CD8-positive, alpha-beta memory T cell (primary cell): ENCODE measurements around the gene PRICKLE1. TPM values are rescaled to one million over a fixed set of nuclear protein-coding genes. Genes with fewer than 3 reads are reported as not detected.

ENCODE experiments used
- CTCF ChIA-PET: fragments of 350-600 bp; sonication (Branson Sonifier 250); formaldehyde crosslinking; loops from one replicate; lab custom pipeline; 2021; ENCODE audit warnings: antibody characterized with exemption; lab: Charles Lee
- POLR2A ChIA-PET: fragments of 350-600 bp; sonication (Branson Sonifier 250); formaldehyde crosslinking; loops from one replicate; lab custom pipeline; 2021; ENCODE audit warnings: antibody characterized with exemption; lab: Charles Lee
- DNase-seq, 5 donors: peaks; one replicate each; pipeline versions ENCODE4 v3.0.0 to v3.0.0-alpha.2; 2020 to 2022; ENCODE audit warnings: mixed read lengths in 1 of 5
- H3K27ac ChIP-seq: one replicate; pipeline ENCODE4 v1.7.0; 2013; ENCODE audit warnings: low read depth, mild to moderate bottlenecking, low read length, moderate library complexity
- H3K27me3 ChIP-seq: 2 replicates; pipeline ENCODE4 v1.7.0; 2013; ENCODE audit warnings: low read length, mild to moderate bottlenecking; ENCODE audit not compliant: insufficient read depth, poor library complexity, severe bottlenecking
- H3K36me3 ChIP-seq: 2 replicates; pipeline ENCODE4 v1.7.0; 2013; ENCODE audit warnings: mild to moderate bottlenecking, low read length, moderate library complexity; ENCODE audit not compliant: insufficient read depth
- H3K4me1 ChIP-seq: 2 replicates; pipeline ENCODE4 v1.7.0; 2013; ENCODE audit warnings: mild to moderate bottlenecking, low read length, moderate library complexity; ENCODE audit not compliant: insufficient read depth
- H3K4me3 ChIP-seq: 2 replicates; pipeline ENCODE4 v1.7.0; 2013; ENCODE audit warnings: mild to moderate bottlenecking, low read length
- H3K9me3 ChIP-seq: 2 replicates; pipeline ENCODE4 v1.7.0; 2013; ENCODE audit warnings: mild to moderate bottlenecking, low read length
- H3K27ac Mint-ChIP-seq, 8 donors: one replicate each; pipeline ENCODE4 v1.8.0; 2020 to 2021; ENCODE audit warnings: mixed read lengths in 8 of 8, mild to moderate bottlenecking in 6 of 8, inconsistent platforms in 3 of 8, moderate library complexity in 3 of 8
- H3K27me3 Mint-ChIP-seq, 2 donors: one replicate each; pipeline ENCODE4 v1.8.0; 2020 to 2021; ENCODE audit warnings: mixed read lengths in 2 of 2, mild to moderate bottlenecking in 1 of 2, moderate library complexity in 1 of 2
- H3K36me3 Mint-ChIP-seq, 3 donors: one replicate each; pipeline ENCODE4 v1.8.0; 2020 to 2021; ENCODE audit warnings: mixed read lengths in 3 of 3, inconsistent platforms in 1 of 3, mild to moderate bottlenecking in 1 of 3
- H3K4me1 Mint-ChIP-seq, 3 donors: one replicate each; pipeline ENCODE4 v1.8.0; 2020 to 2021; ENCODE audit warnings: mixed read lengths in 3 of 3, inconsistent platforms in 1 of 3, mild to moderate bottlenecking in 1 of 3
- H3K4me3 Mint-ChIP-seq, 7 donors: one replicate each; pipeline ENCODE4 v1.8.0; 2020 to 2021; ENCODE audit warnings: mixed read lengths in 7 of 7, mild to moderate bottlenecking in 6 of 7, moderate library complexity in 4 of 7, inconsistent platforms in 2 of 7
- H3K9me3 Mint-ChIP-seq, 5 donors: one replicate each; pipeline ENCODE4 v1.8.0; 2020 to 2022; ENCODE audit warnings: mixed read lengths in 5 of 5, mild to moderate bottlenecking in 3 of 5, moderate library complexity in 2 of 5, inconsistent platforms in 1 of 5
- polyA plus RNA-seq: library from polyadenylated mRNA; unstranded; fragments of 300-500 nt; fragmentation: Illumina TruSeq; gene quantifications from one replicate; pipeline ENCODE4 v1.2.3, GENCODE V29; 2021
- total RNA-seq, 2 experiments: library from RNA; stranded (reverse); gene quantifications; one replicate each; pipeline ENCODE4 v1.2.3, GENCODE V29; 2021

Gene PRICKLE1
- total and polyA plus RNA-seq, 3 experiments from 2014 or later = 0.53 TPM; not detected in 2

DNA sequence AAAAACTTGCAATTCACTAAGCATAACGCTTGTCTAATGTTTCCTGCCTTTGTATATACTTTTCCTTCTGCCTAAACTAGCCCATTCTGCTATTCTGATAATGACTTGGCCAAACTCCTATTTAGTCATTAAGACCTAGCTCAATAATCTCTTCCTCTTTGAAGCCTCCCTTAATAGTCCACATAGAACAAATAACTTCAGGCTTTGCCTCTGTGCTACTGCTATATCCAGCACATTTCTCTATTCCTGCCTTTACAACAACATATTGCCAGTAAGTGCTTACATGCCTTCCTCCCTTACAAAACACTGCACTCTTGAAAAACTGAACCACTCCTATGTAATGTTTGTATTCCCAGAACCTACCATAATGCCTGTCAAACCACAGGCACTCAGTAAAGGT, 13.8 kb downstream of the PRICKLE1 start:
- DNase-seq = no peak
- Mint-ChIP-seq H3K36me3 (peaks cover 0 to under 1% (median 0%) of the 10 kb centered on the region in 3 donors), H3K4me1 (no peaks in the 10 kb centered on the region), H3K27me3 (peaks cover 2 to 10% of the 10 kb centered on the region in 2 donors), H3K4me3 (no peak overlapping the region), H3K9me3 (no peaks in the 10 kb centered on the region), H3K27ac (no peak overlapping the region)
- no peaks in the 10 kb centered on the region for H3K27me3 ChIP-seq
- ChIA-PET CTCF (no interaction called here), POLR2A (no interaction called here)
- no peaks in the 10 kb centered on the region for H3K9me3 ChIP-seq
- no peak overlapping the region for H3K27ac ChIP-seq
- H3K4me1 ChIP-seq = no peaks in the 10 kb centered on the region
- no peaks in the 10 kb centered on the region for H3K36me3 ChIP-seq
- H3K4me3 ChIP-seq = no peak overlapping the region

DNA sequence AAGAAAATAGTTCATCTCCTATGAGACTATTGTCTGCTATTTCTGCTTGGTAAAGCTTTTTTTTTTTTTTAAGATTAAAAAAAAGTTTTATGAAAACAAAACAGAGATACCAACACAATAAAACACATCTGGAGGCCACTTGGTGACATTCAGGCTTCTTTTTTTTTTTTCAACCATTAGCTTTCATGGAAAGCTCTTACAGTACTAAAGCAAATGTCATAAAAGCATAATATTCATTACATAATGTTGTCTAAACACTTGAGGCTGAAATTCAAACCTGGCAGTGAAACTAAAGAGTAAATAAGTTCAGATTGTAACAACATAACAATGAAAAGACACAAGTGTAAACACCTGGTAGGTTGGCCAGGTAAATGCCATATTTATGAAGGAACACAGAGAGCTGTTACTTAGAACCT, 14.7 kb downstream of the PRICKLE1 start:
- DNase-seq = no peak
- Histone ChIP-seq H3K27me3 (no peaks in the 10 kb centered on the region), H3K27ac (no peak overlapping the region), H3K4me1 (no peaks in the 10 kb centered on the region), H3K4me3 (no peak overlapping the region), H3K9me3 (no peaks in the 10 kb centered on the region), H3K36me3 (no peaks in the 10 kb centered on the region)
- no peaks in the 10 kb centered on the region for H3K9me3 Mint-ChIP-seq
- CTCF ChIA-PET = no interaction called here
- no peaks in the 10 kb centered on the region for H3K36me3 Mint-ChIP-seq
- POLR2A ChIA-PET = no interaction called here
- H3K27me3 Mint-ChIP-seq = peaks cover 2 to 10% of the 10 kb centered on the region in 2 donors
- H3K4me1 Mint-ChIP-seq = no peaks in the 10 kb centered on the region
- H3K27ac Mint-ChIP-seq = no peak overlapping the region
- no peak overlapping the region for H3K4me3 Mint-ChIP-seq

GRCh38 chr12:42571327-42572009, 18.1 kb downstream of the PRICKLE1 start:
- Histone ChIP-seq H3K27me3 (no peaks in the 10 kb centered on the region), H3K9me3 (no peaks in the 10 kb centered on the region), H3K4me1 (no peaks in the 10 kb centered on the region), H3K4me3 (no peak overlapping the region), H3K36me3 (no peaks in the 10 kb centered on the region), H3K27ac (no peak overlapping the region)
- H3K27me3 Mint-ChIP-seq = peaks cover 3 to 7% of the 10 kb centered on the region in 2 donors
- no peaks in the 10 kb centered on the region for H3K4me1 Mint-ChIP-seq
- no peaks in the 10 kb centered on the region for H3K36me3 Mint-ChIP-seq
- ChIA-PET CTCF (no interaction called here), POLR2A (no interaction called here)
- DNase-seq = no peak
- H3K27ac Mint-ChIP-seq = no peak overlapping the region
- no peak overlapping the region for H3K4me3 Mint-ChIP-seq
- H3K9me3 Mint-ChIP-seq = no peaks in the 10 kb centered on the region

GRCh38 chr12:42570076-42570475, 19.5 kb downstream of the PRICKLE1 start:
- Histone ChIP-seq H3K27ac (no peak overlapping the region), H3K4me1 (no peaks in the 10 kb centered on the region), H3K36me3 (no peaks in the 10 kb centered on the region), H3K9me3 (no peaks in the 10 kb centered on the region), H3K27me3 (no peaks in the 10 kb centered on the region), H3K4me3 (no peak overlapping the region)
- H3K9me3 Mint-ChIP-seq = no peaks in the 10 kb centered on the region
- no peaks in the 10 kb centered on the region for H3K4me1 Mint-ChIP-seq
- no peak overlapping the region for H3K4me3 Mint-ChIP-seq
- no peak overlapping the region for H3K27ac Mint-ChIP-seq
- DNase-seq = no peak
- ChIA-PET CTCF (no interaction called here), POLR2A (no interaction called here)
- H3K27me3 Mint-ChIP-seq = peaks cover 3 to 9% of the 10 kb centered on the region in 2 donors
- H3K36me3 Mint-ChIP-seq = no peaks in the 10 kb centered on the region

GRCh38 chr12:42568952-42569915, 20.3 kb downstream of the PRICKLE1 start:
- H3K9me3 Mint-ChIP-seq = no peaks in the 10 kb centered on the region
- Histone ChIP-seq H3K27ac (no peak overlapping the region), H3K36me3 (no peaks in the 10 kb centered on the region), H3K27me3 (no peaks in the 10 kb centered on the region), H3K9me3 (no peaks in the 10 kb centered on the region), H3K4me3 (no peak overlapping the region), H3K4me1 (no peaks in the 10 kb centered on the region)
- H3K27ac Mint-ChIP-seq = no peak overlapping the region
- DNase-seq = no peak
- H3K4me3 Mint-ChIP-seq = no peak overlapping the region
- H3K36me3 Mint-ChIP-seq = no peaks in the 10 kb centered on the region
- H3K4me1 Mint-ChIP-seq = no peaks in the 10 kb centered on the region
- ChIA-PET CTCF (no interaction called here), POLR2A (no interaction called here)
- H3K27me3 Mint-ChIP-seq = peaks cover 3 to 9% of the 10 kb centered on the region in 2 donors

DNA sequence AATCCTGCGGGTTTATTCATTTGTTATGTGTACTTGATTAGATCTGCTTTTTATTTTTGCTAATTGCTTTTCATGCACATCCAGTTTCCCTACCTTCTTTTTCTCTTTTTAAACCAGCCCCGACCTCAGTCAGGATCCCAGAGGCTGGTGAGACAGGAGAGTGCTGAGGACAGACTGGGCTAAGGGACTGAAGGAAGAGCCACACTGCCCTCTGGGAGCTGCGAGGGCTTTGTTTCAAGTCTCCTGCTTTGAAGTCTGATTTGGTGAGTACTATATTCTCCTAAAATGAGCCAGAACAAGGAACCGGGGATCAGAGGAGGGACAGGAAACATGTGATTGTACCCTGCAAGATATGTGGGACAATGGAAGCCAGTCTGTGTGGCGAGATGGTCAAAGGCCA, 23.9 kb downstream of the PRICKLE1 start:
- H3K27ac Mint-ChIP-seq = no peak overlapping the region
- H3K9me3 Mint-ChIP-seq = peaks cover 0 to 3% (median 0%) of the 10 kb centered on the region in 5 donors
- H3K4me3 Mint-ChIP-seq = no peak overlapping the region
- Histone ChIP-seq H3K4me3 (no peak overlapping the region), H3K9me3 (no peaks in the 10 kb centered on the region), H3K4me1 (no peaks in the 10 kb centered on the region), H3K27me3 (no peaks in the 10 kb centered on the region), H3K27ac (no peak overlapping the region), H3K36me3 (no peaks in the 10 kb centered on the region)
- ChIA-PET CTCF (no interaction called here), POLR2A (no interaction called here)
- H3K27me3 Mint-ChIP-seq = peaks cover 7 to 10% of the 10 kb centered on the region in 2 donors
- DNase-seq = no peak
- no peaks in the 10 kb centered on the region for H3K4me1 Mint-ChIP-seq
- H3K36me3 Mint-ChIP-seq = no peaks in the 10 kb centered on the region

GRCh38 chr12:42564996-42565395, 24.6 kb downstream of the PRICKLE1 start:
- H3K36me3 Mint-ChIP-seq = no peaks in the 10 kb centered on the region
- ChIA-PET CTCF (no interaction called here), POLR2A (no interaction called here)
- Histone ChIP-seq H3K27me3 (no peaks in the 10 kb centered on the region), H3K36me3 (no peaks in the 10 kb centered on the region), H3K9me3 (no peaks in the 10 kb centered on the region), H3K4me1 (no peaks in the 10 kb centered on the region), H3K4me3 (no peak overlapping the region), H3K27ac (no peak overlapping the region)
- H3K4me1 Mint-ChIP-seq = no peaks in the 10 kb centered on the region
- no peak overlapping the region for H3K27ac Mint-ChIP-seq
- DNase-seq = no peak
- H3K4me3 Mint-ChIP-seq = no peak overlapping the region
- peaks cover 7 to 10% of the 10 kb centered on the region in 2 donors for H3K27me3 Mint-ChIP-seq
- H3K9me3 Mint-ChIP-seq = peaks cover 0 to 3% (median 0%) of the 10 kb centered on the region in 5 donors

- H3K27ac ChIP-seq = no peak overlapping the region
- no peaks in the 10 kb centered on the region for H3K27me3 ChIP-seq
- peaks cover 5 to 10% of the 10 kb centered on the region in 2 donors for H3K27me3 Mint-ChIP-seq
- H3K9me3 Mint-ChIP-seq = peaks cover 0 to 3% (median 0%) of the 10 kb centered on the region in 5 donors
- no peak for DNase-seq
- no peaks in the 10 kb centered on the region for H3K4me1 Mint-ChIP-seq
- ChIA-PET POLR2A (no interaction called here), CTCF (no interaction called here)
- H3K27ac Mint-ChIP-seq = no peak overlapping the region
- H3K9me3 ChIP-seq = no peaks in the 10 kb centered on the region
- no peaks in the 10 kb centered on the region for H3K4me1 ChIP-seq
- H3K36me3 ChIP-seq = no peaks in the 10 kb centered on the region
- no peak overlapping the region for H3K4me3 ChIP-seq
- no peak overlapping the region for H3K4me3 Mint-ChIP-seq
- H3K36me3 Mint-ChIP-seq = no peaks in the 10 kb centered on the region
Observed at GRCh38 chr12:42564556-42564955, 25.0 kb downstream of the PRICKLE1 start.
